Renal cortical epithelial cell (primary cell): Measurements from ENCODE around the gene WNT10A. TPM values are rescaled to one million over a fixed set of nuclear protein-coding genes. Genes with fewer than 3 reads are reported as not detected.

ENCODE experiments used
- DNase-seq: peaks from one replicate; pipeline ENCODE4 v3.0.0-alpha.2; 2011; ENCODE audit warnings: low read depth
- total RNA-seq: library from RNA; depleted of rRNA; stranded (reverse); fragments of >200 nt; gene quantifications from 2 replicates; pipeline ENCODE4 v1.2.3, GENCODE V29; 2014

WNT10A gene
- total RNA-seq, 1 donor from 2014 or later = 21.5 TPM

- DNase-seq = no peak
Observed at GRCh38 chr2:218877331-218877730, 3.3 kb upstream of the WNT10A start.

GRCh38 chr2:218877891-218878290, 2.8 kb upstream of the WNT10A start:
- no peak for DNase-seq

GRCh38 chr2:218878486-218878885, 2.2 kb upstream of the WNT10A start:
- no peak for DNase-seq

- no peak for DNase-seq
Observed at GRCh38 chr2:218878926-218879761, 1.5 kb upstream of the WNT10A start.

GRCh38 chr2:218879776-218880101, 913 bp upstream of the WNT10A start:
- no peak for DNase-seq

- no peak for DNase-seq
Observed at GRCh38 chr2:218880859-218881594, 375 bp downstream of the WNT10A start.

GRCh38 chr2:218881744-218882460, 1.2 kb downstream of the WNT10A start:
- no peak for DNase-seq

GRCh38 chr2:218882461-218882816, 1.8 kb downstream of the WNT10A start:
- DNase-seq = no peak

GRCh38 chr2:218882866-218883366, 2.3 kb downstream of the WNT10A start:
- DNase-seq = no peak

GRCh38 chr2:218883491-218884490, 3.1 kb downstream of the WNT10A start:
- DNase-seq = no peak

GRCh38 chr2:218884519-218884918, 3.9 kb downstream of the WNT10A start:
- DNase-seq = no peak

GRCh38 chr2:218885981-218886947, 5.6 kb downstream of the WNT10A start:
- DNase-seq = no peak

GRCh38 chr2:218887079-218887478, 6.4 kb downstream of the WNT10A start:
- DNase-seq = no peak

GRCh38 chr2:218888341-218888740, 7.7 kb downstream of the WNT10A start:
- DNase-seq = no peak

- DNase-seq = no peak
Observed at GRCh38 chr2:218889937-218890336, 9.3 kb downstream of the WNT10A start.

GRCh38 chr2:218890369-218890768, 9.7 kb downstream of the WNT10A start:
- no peak for DNase-seq

- DNase-seq = no peak
Observed at GRCh38 chr2:218891275-218892135, 10.9 kb downstream of the WNT10A start.

- peak; percentile 44 for DNase-seq
Observed at GRCh38 chr2:218892693-218893348, 12.2 kb downstream of the WNT10A start.
